ENCODE results near the gene ATP23.

DNA sequence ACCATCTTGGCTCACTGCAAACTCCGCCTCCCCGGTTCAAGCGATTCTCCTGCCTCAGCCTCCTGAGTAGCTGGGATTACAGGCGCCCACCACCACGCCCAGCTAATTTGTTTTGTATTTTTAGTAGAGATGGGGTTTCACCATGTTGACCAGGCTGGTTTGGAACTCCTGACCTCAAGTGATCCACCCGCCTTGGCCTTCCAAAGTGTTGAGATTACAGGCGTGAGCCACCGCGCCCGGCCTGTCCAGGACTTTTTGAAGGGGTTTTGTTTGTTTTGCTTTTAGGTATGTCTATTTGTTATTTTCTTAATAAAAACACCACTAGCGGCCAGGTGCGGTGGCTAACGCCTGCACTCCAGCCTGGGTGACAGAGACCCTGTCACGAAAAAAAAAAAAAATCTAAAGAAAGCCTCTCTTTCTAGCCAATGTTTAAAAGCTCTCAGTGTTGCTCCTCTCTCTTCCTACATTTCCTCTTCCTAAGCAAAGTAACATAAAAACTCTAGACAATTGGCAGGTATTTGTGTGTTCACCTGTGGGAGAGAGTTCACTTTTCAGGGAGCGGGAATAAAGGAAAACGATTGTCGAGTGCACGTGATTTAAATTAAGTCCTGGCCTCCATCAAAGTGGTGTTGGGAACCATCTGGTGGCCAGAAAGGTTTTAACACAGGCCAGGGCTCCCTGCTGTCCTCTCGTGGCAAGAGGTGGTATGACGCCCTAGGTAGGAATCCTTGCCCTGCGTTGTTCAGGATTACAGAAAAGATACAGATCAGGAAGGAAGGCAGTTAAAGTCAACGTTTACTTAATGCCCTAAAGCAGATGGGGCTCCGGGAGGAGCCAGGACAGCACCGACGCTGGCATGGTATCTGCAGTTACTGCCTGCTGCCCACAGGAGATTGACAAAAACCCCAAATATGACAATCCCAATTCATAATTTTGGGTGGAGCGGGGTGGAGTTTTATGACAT lies 36.2 kb upstream of the ATP23 start:
- TF ChIP-seq, protein P1, sequence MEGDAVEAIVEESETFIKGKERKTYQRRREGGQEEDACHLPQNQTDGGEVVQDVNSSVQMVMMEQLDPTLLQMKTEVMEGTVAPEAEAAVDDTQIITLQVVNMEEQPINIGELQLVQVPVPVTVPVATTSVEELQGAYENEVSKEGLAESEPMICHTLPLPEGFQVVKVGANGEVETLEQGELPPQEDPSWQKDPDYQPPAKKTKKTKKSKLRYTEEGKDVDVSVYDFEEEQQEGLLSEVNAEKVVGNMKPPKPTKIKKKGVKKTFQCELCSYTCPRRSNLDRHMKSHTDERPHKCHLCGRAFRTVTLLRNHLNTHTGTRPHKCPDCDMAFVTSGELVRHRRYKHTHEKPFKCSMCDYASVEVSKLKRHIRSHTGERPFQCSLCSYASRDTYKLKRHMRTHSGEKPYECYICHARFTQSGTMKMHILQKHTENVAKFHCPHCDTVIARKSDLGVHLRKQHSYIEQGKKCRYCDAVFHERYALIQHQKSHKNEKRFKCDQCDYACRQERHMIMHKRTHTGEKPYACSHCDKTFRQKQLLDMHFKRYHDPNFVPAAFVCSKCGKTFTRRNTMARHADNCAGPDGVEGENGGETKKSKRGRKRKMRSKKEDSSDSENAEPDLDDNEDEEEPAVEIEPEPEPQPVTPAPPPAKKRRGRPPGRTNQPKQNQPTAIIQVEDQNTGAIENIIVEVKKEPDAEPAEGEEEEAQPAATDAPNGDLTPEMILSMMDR (IDR thresholded peaks at IDR 0.05): peak; percentile 98 to 100 (median 100)
- no peak for TF ChIP-seq POLR2A (IDR thresholded peaks at IDR 0.05)

Measured in right lobe of liver (tissue), 4 donors.